Activated T-helper 1 cell treated with anti-CD3 and anti-CD28 coated beads, Interleukin-12 subunit alpha, Interleukin-12 subunit beta, Interleukin-2, Interleukin-4 antibody, amounts not matched to agents 30 ng/mL and 10 ng/mL and 1 ng/mL, durations not matched to agents 14 hours and 24 hours and 36 hours (primary cell): ENCODE data around the gene ST6GALNAC2. TPM values are rescaled to one million over a fixed set of nuclear protein-coding genes. Genes with fewer than 3 reads are reported as not detected.
"Not testable (repeated sequence)": the region's sequence is repeated elsewhere in the genome, so short reads cannot be mapped to it uniquely, and the experiment has no call there.

Experiments used
- DNase-seq: peaks from one replicate; pipeline ENCODE4 v3.0.0; 2021; ENCODE audit warnings: low spot score
- H3K27ac Mint-ChIP-seq: one replicate; pipeline ENCODE4 v1.8.0; 2021; ENCODE audit warnings: mild to moderate bottlenecking, mixed read lengths
- H3K27me3 Mint-ChIP-seq: one replicate; pipeline ENCODE4 v1.8.0; 2022; ENCODE audit warnings: mild to moderate bottlenecking, moderate library complexity, mixed read lengths; ENCODE audit not compliant: insufficient read depth
- H3K36me3 Mint-ChIP-seq: one replicate; pipeline ENCODE4 v1.8.0; 2021; ENCODE audit warnings: low read depth, mixed read lengths
- H3K4me1 Mint-ChIP-seq: one replicate; pipeline ENCODE4 v1.8.0; 2021; ENCODE audit warnings: low read depth, mixed read lengths
- H3K4me3 Mint-ChIP-seq: one replicate; pipeline ENCODE4 v1.8.0; 2021; ENCODE audit warnings: mild to moderate bottlenecking, moderate library complexity, mixed read lengths
- H3K9me3 Mint-ChIP-seq: one replicate; pipeline ENCODE4 v1.8.0; 2021; ENCODE audit warnings: mixed read lengths
- intact Hi-C: fragments of 100-400 bp; cut with micrococcal nuclease; formaldehyde crosslinking; loops from one replicate; pipeline ENCODE4 v1.15.1; 2024
- total RNA-seq: library from RNA; stranded (reverse); gene quantifications from 2 replicates; pipeline ENCODE4 v1.2.3, GENCODE V29; 2022

ST6GALNAC2 gene
- total RNA-seq, 1 donor from 2014 or later = not detected

GRCh38 chr17:76536511-76537287, 49.0 kb downstream of the ST6GALNAC2 start:
- Mint-ChIP-seq H3K27me3 (peaks cover 43% of the 10 kb centered on the region), H3K27ac (no peak overlapping the region), H3K36me3 (peaks cover 3% of the 10 kb centered on the region), H3K4me1 (no peaks in the 10 kb centered on the region), H3K9me3 (no peaks in the 10 kb centered on the region), H3K4me3 (no peak overlapping the region)
- intact Hi-C loops = no loop called here
- no peak for DNase-seq

GRCh38 chr17:76535788-76536510, 49.7 kb downstream of the ST6GALNAC2 start:
- H3K36me3 Mint-ChIP-seq = peaks cover 3% of the 10 kb centered on the region
- no peak overlapping the region for H3K27ac Mint-ChIP-seq
- H3K4me3 Mint-ChIP-seq = no peak overlapping the region
- H3K27me3 Mint-ChIP-seq = peaks cover 43% of the 10 kb centered on the region
- DNase-seq = no peak
- intact Hi-C loops = no loop called here
- no peaks in the 10 kb centered on the region for H3K4me1 Mint-ChIP-seq
- no peaks in the 10 kb centered on the region for H3K9me3 Mint-ChIP-seq

- H3K27ac Mint-ChIP-seq = no peak overlapping the region
- peaks cover 43% of the 10 kb centered on the region for H3K27me3 Mint-ChIP-seq
- DNase-seq = no peak
- no peaks in the 10 kb centered on the region for H3K4me1 Mint-ChIP-seq
- intact Hi-C loops = no loop called here
- H3K36me3 Mint-ChIP-seq = peaks cover 3% of the 10 kb centered on the region
- H3K9me3 Mint-ChIP-seq = no peaks in the 10 kb centered on the region
- H3K4me3 Mint-ChIP-seq = no peak overlapping the region
Measured at GRCh38 chr17:76534831-76535732, 50.6 kb downstream of the ST6GALNAC2 start.

GRCh38 chr17:76533640-76534359, 51.9 kb downstream of the ST6GALNAC2 start:
- H3K4me3 Mint-ChIP-seq, H3K36me3 Mint-ChIP-seq, H3K27ac Mint-ChIP-seq, DNase-seq, H3K4me1 Mint-ChIP-seq, intact Hi-C loops, H3K9me3 Mint-ChIP-seq: not testable (repeated sequence)
- peaks cover 33% of the 10 kb centered on the region for H3K27me3 Mint-ChIP-seq

GRCh38 chr17:76532072-76532651, 53.5 kb downstream of the ST6GALNAC2 start:
- H3K9me3 Mint-ChIP-seq = no peaks in the 10 kb centered on the region
- no peak overlapping the region for H3K27ac Mint-ChIP-seq
- H3K27me3 Mint-ChIP-seq = peaks cover 28% of the 10 kb centered on the region
- no peak overlapping the region for H3K4me3 Mint-ChIP-seq
- no peaks in the 10 kb centered on the region for H3K4me1 Mint-ChIP-seq
- intact Hi-C loops = no loop called here
- H3K36me3 Mint-ChIP-seq = no peaks in the 10 kb centered on the region
- DNase-seq = no peak

- DNase-seq = no peak
- intact Hi-C loops = no loop called here
- no peaks in the 10 kb centered on the region for H3K4me1 Mint-ChIP-seq
- no peak overlapping the region for H3K27ac Mint-ChIP-seq
- H3K27me3 Mint-ChIP-seq = peaks cover 24% of the 10 kb centered on the region
- H3K36me3 Mint-ChIP-seq = no peaks in the 10 kb centered on the region
- no peak overlapping the region for H3K4me3 Mint-ChIP-seq
- no peaks in the 10 kb centered on the region for H3K9me3 Mint-ChIP-seq
Measured at GRCh38 chr17:76531486-76532038, 54.1 kb downstream of the ST6GALNAC2 start.

GRCh38 chr17:76530811-76531485, 54.7 kb downstream of the ST6GALNAC2 start:
- Mint-ChIP-seq H3K27me3 (peaks cover 19% of the 10 kb centered on the region), H3K9me3 (no peaks in the 10 kb centered on the region), H3K27ac (no peak overlapping the region), H3K36me3 (no peaks in the 10 kb centered on the region), H3K4me3 (no peak overlapping the region), H3K4me1 (no peaks in the 10 kb centered on the region)
- DNase-seq = no peak
- intact Hi-C loops = no loop called here

- no peaks in the 10 kb centered on the region for H3K9me3 Mint-ChIP-seq
- peaks cover 12% of the 10 kb centered on the region for H3K27me3 Mint-ChIP-seq
- no peaks in the 10 kb centered on the region for H3K4me1 Mint-ChIP-seq
- intact Hi-C loops = no loop called here
- DNase-seq = no peak
- no peak overlapping the region for H3K4me3 Mint-ChIP-seq
- H3K27ac Mint-ChIP-seq = no peak overlapping the region
- H3K36me3 Mint-ChIP-seq = no peaks in the 10 kb centered on the region
Measured at GRCh38 chr17:76530095-76530723, 55.5 kb downstream of the ST6GALNAC2 start.

GRCh38 chr17:76529224-76530094, 56.2 kb downstream of the ST6GALNAC2 start:
- intact Hi-C loops = no loop called here
- no peaks in the 10 kb centered on the region for H3K4me1 Mint-ChIP-seq
- no peak overlapping the region for H3K4me3 Mint-ChIP-seq
- no peaks in the 10 kb centered on the region for H3K36me3 Mint-ChIP-seq
- no peak for DNase-seq
- H3K9me3 Mint-ChIP-seq = no peaks in the 10 kb centered on the region
- H3K27me3 Mint-ChIP-seq = peaks cover 10% of the 10 kb centered on the region
- H3K27ac Mint-ChIP-seq = no peak overlapping the region

GRCh38 chr17:76528528-76529223, 57.0 kb downstream of the ST6GALNAC2 start:
- no peak for DNase-seq
- H3K36me3 Mint-ChIP-seq = no peaks in the 10 kb centered on the region
- no peaks in the 10 kb centered on the region for H3K9me3 Mint-ChIP-seq
- intact Hi-C loops = no loop called here
- peaks cover 4% of the 10 kb centered on the region for H3K27me3 Mint-ChIP-seq
- H3K4me1 Mint-ChIP-seq = peaks cover 2% of the 10 kb centered on the region
- H3K27ac Mint-ChIP-seq = no peak overlapping the region
- no peak overlapping the region for H3K4me3 Mint-ChIP-seq
